Thymus (tissue), 11 donors: Measurements from ENCODE around the gene POMC. TPM values are rescaled to one million over a fixed set of nuclear protein-coding genes. Genes with fewer than 3 reads are reported as not detected.
"Not testable (repeated sequence)": the region's sequence is repeated elsewhere in the genome, so short reads cannot be mapped to it uniquely, and the experiment has no call there.

Experiments used
- DNase-seq, 9 donors: peaks; one replicate each; pipeline ENCODE4 v3.0.0-alpha.2; 2013; ENCODE audit warnings: low spot score in 9 of 9, low read depth in 6 of 9, missing footprints in 1 of 9
- H3K27ac ChIP-seq, 2 donors: one replicate each; pipeline ENCODE4 v1.5.1; 2013; ENCODE audit warnings: control low read depth in 1 of 2, low read depth in 1 of 2, low read length in 1 of 2, mild to moderate bottlenecking in 1 of 2, moderate library complexity in 1 of 2
- H3K27me3 ChIP-seq, 2 donors: one replicate each; pipeline ENCODE4 v1.5.1; 2013; ENCODE audit warnings: low read length in 1 of 2; ENCODE audit not compliant: control insufficient read depth in 2 of 2, insufficient read depth in 1 of 2
- H3K36me3 ChIP-seq, 2 donors: one replicate each; pipeline ENCODE4 v1.5.1; 2013; ENCODE audit warnings: low read length in 1 of 2, mild to moderate bottlenecking in 1 of 2, moderate library complexity in 1 of 2; ENCODE audit not compliant: control insufficient read depth in 2 of 2, insufficient read depth in 2 of 2
- H3K4me1 ChIP-seq, 2 donors: one replicate each; pipeline ENCODE4 v1.5.1; 2013; ENCODE audit warnings: low read length in 2 of 2; ENCODE audit not compliant: control insufficient read depth in 2 of 2, insufficient read depth in 2 of 2
- H3K4me3 ChIP-seq, 2 donors: one replicate each; pipeline ENCODE4 v1.5.1; 2013; ENCODE audit warnings: low read length in 2 of 2, control low read depth in 1 of 2, mild to moderate bottlenecking in 1 of 2
- H3K9me3 ChIP-seq, 2 donors: one replicate each; pipeline ENCODE4 v1.5.1; 2013; ENCODE audit warnings: low read length in 1 of 2, mild to moderate bottlenecking in 1 of 2; ENCODE audit not compliant: control insufficient read depth in 2 of 2, insufficient read depth in 1 of 2
- WGBS: extraction: QIAGEN DNeasy Blood & Tissue Kit; methylation state at CpG from one replicate; pipeline ENCODE4 v1.1.7; 2013; 5-methylcytosine and 5-hydroxymethylcytosine counted together
- polyA plus RNA-seq: library from polyadenylated mRNA; stranded (reverse); fragments of 200-250 nt; gene quantifications from one replicate; pipeline ENCODE4 v1.2.3, GENCODE V29; 2013
- total RNA-seq: library from RNA; stranded (reverse); fragments of 120-200 nt; gene quantifications from one replicate; pipeline ENCODE4 v1.2.4, GENCODE V29; 2013
- donor health status: healthy.

Gene POMC
- total and polyA plus RNA-seq, 2 donors = 11.7 to 20.3 TPM

DNA sequence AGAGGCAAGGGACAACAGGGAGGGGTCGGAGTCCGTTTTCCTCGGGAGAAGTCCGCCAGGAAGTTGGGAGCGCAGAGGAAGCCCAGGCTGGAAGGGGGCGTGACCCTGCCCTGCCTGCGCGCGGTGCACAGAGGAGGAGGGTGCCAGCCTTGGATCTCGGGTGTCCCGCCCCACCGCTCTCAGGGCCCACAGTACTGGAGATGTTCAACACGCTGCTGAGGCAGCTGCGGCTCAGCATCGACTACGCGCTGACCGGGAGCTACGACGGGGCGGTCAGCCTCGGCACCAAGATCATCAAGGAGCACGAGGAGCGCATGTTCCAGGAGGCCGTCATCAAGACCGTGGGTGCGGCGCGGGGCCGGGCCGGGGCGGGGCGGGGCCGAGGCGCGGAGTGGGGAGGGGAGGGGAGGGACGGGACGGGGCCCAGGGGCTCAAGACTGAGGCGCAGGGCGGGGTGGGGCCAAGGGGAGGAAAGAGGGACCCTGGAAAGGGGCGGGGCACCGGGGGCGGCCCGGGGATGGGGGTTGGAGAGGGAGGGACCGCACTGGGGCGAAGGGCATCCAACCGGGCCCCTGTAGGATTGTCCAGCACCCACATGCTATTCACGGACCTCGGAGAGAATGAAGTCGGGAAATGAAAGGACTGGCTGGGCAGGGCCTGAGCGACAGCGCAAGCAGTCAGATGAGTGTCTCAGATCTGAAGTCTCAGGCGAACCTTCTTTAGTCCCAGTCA is 36.6 kb downstream of the POMC start:
- 8% methylated on average over 53 of the region's 53 CpGs for WGBS
- no peak for DNase-seq
- peaks cover 41 to 68% of the 10 kb centered on the region in 2 donors for H3K27me3 ChIP-seq

DNA sequence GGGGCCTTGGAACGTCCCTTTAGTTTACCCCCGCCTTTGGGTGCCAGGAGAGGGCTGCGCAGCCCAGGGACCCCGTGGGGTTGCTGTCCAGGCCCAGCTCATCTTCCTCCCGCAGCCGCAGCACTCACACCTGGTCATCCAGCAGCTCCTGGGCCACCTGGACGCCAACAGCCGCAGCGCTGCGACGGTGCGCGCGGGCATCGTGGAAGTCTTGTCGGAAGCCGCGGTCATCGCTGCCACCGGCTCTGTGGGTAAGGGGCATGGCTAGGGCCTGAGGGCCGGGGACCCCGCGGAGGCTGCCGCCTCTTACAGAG is 37.2 kb downstream of the POMC start:
- WGBS = 56% methylated on average over 24 of the region's 24 CpGs
- H3K27ac ChIP-seq = no peak overlapping the region

More for the DNA sequence above, 36.6 kb downstream of the POMC start:
- no peaks in the 10 kb centered on the region for H3K36me3 ChIP-seq
- peak overlapping the region in 1 of 2 donors; percentile 23 for H3K4me3 ChIP-seq
- H3K9me3 ChIP-seq = peaks cover 0 to 8% of the 10 kb centered on the region in 2 donors
- peaks cover 0 to 11% of the 10 kb centered on the region in 2 donors for H3K4me1 ChIP-seq
- no peak overlapping the region for H3K27ac ChIP-seq

DNA sequence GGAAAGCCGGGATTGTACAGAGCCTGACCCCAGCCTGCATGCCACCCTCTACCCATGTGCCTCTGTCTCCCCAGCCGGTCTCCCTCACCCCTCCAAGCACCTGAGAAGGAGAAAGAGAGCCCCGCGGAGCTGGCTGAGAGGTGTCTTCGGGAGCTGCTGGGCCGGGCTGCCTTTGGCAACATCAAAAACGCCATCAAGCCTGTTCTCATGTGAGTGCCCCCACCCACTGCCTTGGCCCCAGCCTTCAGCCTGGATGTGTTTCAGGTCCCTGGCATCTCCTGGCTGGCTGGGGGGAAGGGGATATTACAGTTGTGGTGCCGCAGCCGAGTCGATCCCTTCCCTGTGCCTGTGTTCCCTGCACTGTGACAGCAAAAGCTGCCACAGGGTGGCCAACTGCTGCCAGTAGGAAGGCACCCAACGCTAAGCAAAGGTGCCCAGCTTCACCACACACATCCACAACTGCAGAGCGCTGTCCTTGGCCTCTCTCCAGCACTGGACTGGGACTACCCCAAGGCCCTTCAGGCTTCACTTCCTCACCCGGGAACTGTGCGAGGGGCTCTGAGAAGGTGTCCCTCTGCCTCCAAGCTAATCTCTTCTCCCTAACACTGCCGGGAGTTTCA is 38.4 kb downstream of the POMC start:
- H3K27ac ChIP-seq = no peak overlapping the region
- peaks cover 0 to 8% of the 10 kb centered on the region in 2 donors for H3K9me3 ChIP-seq
- no peak for DNase-seq
- 96% methylated on average over 15 of the region's 15 CpGs for WGBS
- peaks cover 41 to 57% of the 10 kb centered on the region in 2 donors for H3K27me3 ChIP-seq
- no peaks in the 10 kb centered on the region for H3K36me3 ChIP-seq
- peaks cover 0 to 11% of the 10 kb centered on the region in 2 donors for H3K4me1 ChIP-seq
- H3K4me3 ChIP-seq = no peak overlapping the region

More for the DNA sequence above, 37.2 kb downstream of the POMC start:
- no peak overlapping the region for H3K4me3 ChIP-seq
- DNase-seq = no peak
- no peaks in the 10 kb centered on the region for H3K36me3 ChIP-seq
- peaks cover 0 to 11% of the 10 kb centered on the region in 2 donors for H3K4me1 ChIP-seq
- peaks cover 0 to 8% of the 10 kb centered on the region in 2 donors for H3K9me3 ChIP-seq
- H3K27me3 ChIP-seq = peaks cover 41 to 64% of the 10 kb centered on the region in 2 donors

DNA sequence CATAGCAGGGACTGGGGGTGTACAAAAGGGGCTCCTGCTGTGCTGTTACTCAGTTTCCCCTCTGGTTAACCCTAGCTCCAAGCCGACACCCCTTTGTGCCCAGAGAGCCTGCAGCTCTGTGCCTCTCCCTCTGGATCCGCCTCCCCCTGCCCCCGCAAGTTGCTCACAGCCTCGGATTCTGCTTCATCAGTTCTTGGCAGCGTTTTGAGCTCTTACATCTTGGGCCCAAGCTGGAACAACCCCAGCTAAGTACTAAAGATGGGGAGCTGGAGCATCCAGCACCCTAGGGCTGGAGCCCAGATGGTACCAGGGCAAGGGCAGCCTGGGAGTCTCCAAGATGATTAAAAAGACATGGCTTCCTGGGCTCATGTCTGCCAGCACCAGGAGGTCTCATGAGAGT is 40.7 kb downstream of the POMC start:
- Histone ChIP-seq H3K36me3 (no peaks in the 10 kb centered on the region), H3K4me1 (peaks cover 0 to 11% of the 10 kb centered on the region in 2 donors), H3K27ac (no peak overlapping the region), H3K9me3 (peaks cover 0 to 8% of the 10 kb centered on the region in 2 donors), H3K4me3 (no peak overlapping the region), H3K27me3 (peaks cover 29 to 34% of the 10 kb centered on the region in 2 donors)
- no peak for DNase-seq
- 97% methylated on average over 5 of the region's 5 CpGs for WGBS

DNA sequence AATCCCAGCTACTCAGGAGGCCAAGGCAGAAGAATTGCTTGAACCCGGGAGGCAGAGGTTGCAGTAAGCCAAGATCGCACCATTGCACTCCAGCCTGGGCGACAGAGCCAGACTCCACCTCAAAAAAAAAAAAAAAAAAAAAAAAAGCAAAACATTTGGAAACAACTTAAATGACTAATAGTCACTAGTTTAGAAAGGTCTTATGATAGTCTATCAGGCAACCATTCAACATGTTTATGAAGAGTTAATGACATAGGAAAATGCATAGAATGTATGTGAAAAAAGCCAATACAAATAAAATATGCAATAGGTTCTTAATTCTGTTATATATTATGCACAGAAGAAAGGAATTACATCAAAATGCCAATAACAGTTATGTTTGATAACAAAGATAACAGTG is 41.3 kb downstream of the POMC start:
- not testable (repeated sequence) for H3K27ac ChIP-seq, H3K9me3 ChIP-seq, H3K36me3 ChIP-seq, H3K4me3 ChIP-seq, H3K4me1 ChIP-seq, DNase-seq
- 96% methylated on average over 3 of the region's 3 CpGs for WGBS
- peaks cover 24 to 28% of the 10 kb centered on the region in 2 donors for H3K27me3 ChIP-seq

DNA sequence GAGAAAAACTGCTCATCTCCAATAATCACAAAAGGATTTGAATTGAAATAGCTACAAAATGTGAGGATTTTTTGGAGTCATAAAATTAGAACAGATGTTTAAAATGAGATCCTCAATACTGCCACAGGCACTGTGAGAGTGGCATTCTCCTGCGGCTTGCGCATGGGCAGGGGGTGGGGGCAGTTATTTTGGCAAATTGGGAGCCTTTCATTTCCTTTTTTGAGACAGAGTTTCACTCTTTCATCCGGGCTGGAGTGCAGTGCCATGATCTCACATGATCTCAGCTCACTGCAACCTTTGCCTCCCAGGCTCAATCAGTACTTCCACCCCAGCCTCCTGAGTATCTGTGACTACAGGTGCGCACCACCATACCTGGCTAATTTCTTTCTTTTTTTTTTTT is 42.4 kb downstream of the POMC start:
- H3K4me1 ChIP-seq = peaks cover 0 to 4% of the 10 kb centered on the region in 2 donors
- WGBS = 93% methylated on average over 4 of the region's 4 CpGs
- H3K27ac ChIP-seq = no peak overlapping the region
- DNase-seq = no peak
- H3K36me3 ChIP-seq = no peaks in the 10 kb centered on the region
- no peak overlapping the region for H3K4me3 ChIP-seq
- peaks cover 13 to 17% of the 10 kb centered on the region in 2 donors for H3K27me3 ChIP-seq
- H3K9me3 ChIP-seq = peaks cover 0 to 3% of the 10 kb centered on the region in 2 donors

DNA sequence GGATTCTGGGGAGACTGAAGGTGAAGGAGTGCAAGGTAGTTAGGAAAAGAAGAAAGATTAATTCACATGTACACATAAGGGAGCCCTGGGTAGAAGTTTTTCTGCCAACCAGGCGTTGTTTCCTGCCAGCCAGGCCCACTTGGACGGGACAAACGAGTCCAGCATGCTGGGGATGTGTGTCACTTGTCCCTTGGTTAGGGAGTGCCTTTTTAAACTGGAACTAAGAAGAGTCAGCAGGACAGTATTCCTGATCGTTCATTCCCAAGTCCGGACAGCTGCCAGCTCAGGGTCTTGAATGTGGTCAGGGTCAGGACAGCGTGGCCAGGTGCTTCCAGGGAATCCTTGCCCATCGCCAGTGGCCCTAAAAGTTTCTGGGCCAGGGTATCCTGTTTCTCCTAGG is 43.2 kb downstream of the POMC start:
- Histone ChIP-seq H3K4me3 (no peak overlapping the region), H3K27me3 (peaks cover 5 to 10% of the 10 kb centered on the region in 2 donors), H3K36me3 (no peaks in the 10 kb centered on the region), H3K9me3 (peaks cover 0 to 2% of the 10 kb centered on the region in 2 donors), H3K4me1 (peaks cover 0 to 4% of the 10 kb centered on the region in 2 donors), H3K27ac (no peak overlapping the region)
- no peak for DNase-seq
- 96% methylated on average over 7 of the region's 7 CpGs for WGBS

DNA sequence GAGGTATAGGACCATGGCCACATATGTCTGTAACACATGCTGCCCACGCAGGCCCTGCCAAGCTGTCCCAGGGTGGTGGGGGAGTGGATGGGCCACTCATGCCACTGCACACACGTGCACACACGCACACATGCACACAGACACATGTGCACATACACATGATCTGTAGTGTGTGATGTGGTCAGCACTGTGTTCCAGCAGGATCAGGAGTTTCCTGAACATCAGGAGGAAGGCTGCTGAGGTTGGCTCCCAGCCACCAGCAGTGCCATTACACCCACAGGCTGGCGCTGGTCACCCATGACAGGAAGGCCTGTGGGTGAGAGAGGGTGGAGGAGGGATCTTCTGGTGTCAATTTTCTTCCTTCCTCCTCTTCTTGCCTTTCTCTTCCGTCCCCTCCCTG is 44.7 kb downstream of the POMC start:
- H3K36me3 ChIP-seq = no peaks in the 10 kb centered on the region
- H3K4me3 ChIP-seq = no peak overlapping the region
- no peak for DNase-seq
- 77% methylated on average over 5 of the region's 5 CpGs for WGBS
- H3K4me1 ChIP-seq = no peaks in the 10 kb centered on the region
- H3K9me3 ChIP-seq = no peaks in the 10 kb centered on the region
- no peak overlapping the region for H3K27ac ChIP-seq
- H3K27me3 ChIP-seq = no peaks in the 10 kb centered on the region

DNA sequence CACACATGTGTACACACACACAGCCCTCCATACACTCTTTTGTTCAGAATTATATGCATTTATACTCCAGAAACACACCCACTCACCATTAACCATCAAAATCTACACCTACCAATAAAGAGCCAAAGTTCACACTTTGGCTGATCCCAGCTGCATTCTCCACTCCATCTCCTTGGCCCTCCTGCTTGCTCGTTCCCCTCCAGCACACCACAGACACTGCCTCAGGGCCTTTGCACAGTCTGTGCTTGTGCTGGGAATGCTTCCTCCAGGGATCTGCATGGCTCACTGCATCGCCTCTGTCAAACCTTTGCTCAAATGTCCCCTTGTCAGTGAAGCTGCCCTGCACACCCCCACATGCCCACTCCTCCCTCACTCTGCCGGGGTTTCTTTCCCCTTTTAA is 46.0 kb downstream of the POMC start:
- Histone ChIP-seq H3K27ac (no peak overlapping the region), H3K4me3 (no peak overlapping the region), H3K4me1 (no peaks in the 10 kb centered on the region), H3K36me3 (no peaks in the 10 kb centered on the region), H3K9me3 (no peaks in the 10 kb centered on the region), H3K27me3 (no peaks in the 10 kb centered on the region)
- DNase-seq = no peak
- WGBS = 97% methylated on average over 3 of the region's 3 CpGs
